ENCODE data around the gene MAMLD1. TPM values are rescaled to one million over a fixed set of nuclear protein-coding genes. Genes with fewer than 3 reads are reported as not detected.

The MAMLD1 gene
- total RNA-seq, 1 donor from 2014 or later = 2.8 TPM

DNA sequence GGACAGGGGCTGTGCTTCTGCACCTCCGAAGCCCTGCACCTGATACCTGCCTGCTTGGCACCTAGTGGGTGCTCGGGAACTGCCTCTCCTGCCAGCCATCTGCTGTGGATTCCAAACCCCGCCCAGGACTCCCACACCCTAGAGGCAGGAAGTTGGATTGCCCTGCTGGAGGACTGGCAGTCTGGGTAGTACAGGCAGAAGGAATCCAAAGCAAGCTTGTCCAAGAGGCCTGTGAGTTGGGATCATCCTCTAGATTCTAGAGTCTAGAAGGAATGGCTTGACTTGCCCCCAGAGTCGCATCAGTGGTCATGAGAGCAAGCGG is 140.7 kb downstream of the MAMLD1 start:
- TF ChIP-seq, protein P1, sequence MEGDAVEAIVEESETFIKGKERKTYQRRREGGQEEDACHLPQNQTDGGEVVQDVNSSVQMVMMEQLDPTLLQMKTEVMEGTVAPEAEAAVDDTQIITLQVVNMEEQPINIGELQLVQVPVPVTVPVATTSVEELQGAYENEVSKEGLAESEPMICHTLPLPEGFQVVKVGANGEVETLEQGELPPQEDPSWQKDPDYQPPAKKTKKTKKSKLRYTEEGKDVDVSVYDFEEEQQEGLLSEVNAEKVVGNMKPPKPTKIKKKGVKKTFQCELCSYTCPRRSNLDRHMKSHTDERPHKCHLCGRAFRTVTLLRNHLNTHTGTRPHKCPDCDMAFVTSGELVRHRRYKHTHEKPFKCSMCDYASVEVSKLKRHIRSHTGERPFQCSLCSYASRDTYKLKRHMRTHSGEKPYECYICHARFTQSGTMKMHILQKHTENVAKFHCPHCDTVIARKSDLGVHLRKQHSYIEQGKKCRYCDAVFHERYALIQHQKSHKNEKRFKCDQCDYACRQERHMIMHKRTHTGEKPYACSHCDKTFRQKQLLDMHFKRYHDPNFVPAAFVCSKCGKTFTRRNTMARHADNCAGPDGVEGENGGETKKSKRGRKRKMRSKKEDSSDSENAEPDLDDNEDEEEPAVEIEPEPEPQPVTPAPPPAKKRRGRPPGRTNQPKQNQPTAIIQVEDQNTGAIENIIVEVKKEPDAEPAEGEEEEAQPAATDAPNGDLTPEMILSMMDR (IDR thresholded peaks at IDR 0.05; ENCODE audit: unreplicated experiment) = no peak
- Mint-ChIP-seq H3K27me3 (ENCODE audit: unreplicated experiment) (peaks cover 5% of the 10 kb centered on the region), H3K27ac (ENCODE audit: unreplicated experiment) (peak overlapping the region; percentile 61), H3K36me3 (ENCODE audit: low read depth, unreplicated experiment) (no peaks in the 10 kb centered on the region), H3K4me3 (ENCODE audit: unreplicated experiment) (no peak overlapping the region), H3K4me1 (ENCODE audit: unreplicated experiment) (peaks cover 30% of the 10 kb centered on the region), H3K9me3 (ENCODE audit: unreplicated experiment) (no peaks in the 10 kb centered on the region)
- no peak for DNase-seq (ENCODE audit: low spot score)

DNA sequence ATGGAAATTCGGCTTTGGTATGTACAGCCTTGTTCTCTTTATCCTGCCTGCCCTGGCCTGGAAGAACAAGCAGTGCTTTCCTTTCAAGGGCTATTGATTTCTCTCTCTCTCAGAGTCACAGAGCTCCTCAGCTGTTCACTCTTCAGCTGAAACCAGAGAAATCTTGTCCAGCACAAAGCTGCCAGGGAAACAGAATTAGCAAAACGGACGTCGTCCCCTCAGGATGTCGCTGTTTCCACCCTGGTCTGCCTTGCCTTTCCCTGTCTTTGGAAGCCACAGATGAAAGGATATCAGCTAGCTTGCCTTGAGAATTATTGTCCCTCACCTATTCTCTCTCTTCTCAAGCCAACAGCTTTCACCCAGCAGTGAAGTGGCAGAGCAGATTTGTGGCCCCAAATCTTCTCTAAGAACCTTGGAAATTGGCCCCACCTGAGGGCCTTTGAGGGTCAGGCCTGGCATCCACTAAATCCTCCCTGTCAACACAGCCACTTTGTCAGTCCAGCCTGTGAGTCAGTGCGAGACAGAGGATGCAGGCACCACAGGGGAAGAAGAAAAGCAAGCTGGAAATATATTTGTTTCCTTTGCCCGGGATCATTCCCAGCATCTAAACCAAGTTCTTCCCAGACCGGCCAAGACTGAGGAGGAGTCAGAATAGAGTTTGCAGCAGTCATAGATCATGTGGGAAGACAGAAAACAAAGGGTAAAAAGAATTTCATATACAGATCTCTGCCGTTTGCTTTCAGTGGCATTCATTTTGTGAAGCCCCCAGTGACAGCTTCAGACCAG is 141.5 kb downstream of the MAMLD1 start:
- H3K36me3 Mint-ChIP-seq (ENCODE audit: low read depth, unreplicated experiment) = no peaks in the 10 kb centered on the region
- peak overlapping the region; percentile 97 for H3K27ac Mint-ChIP-seq (ENCODE audit: unreplicated experiment)
- no peak for DNase-seq (ENCODE audit: low spot score)
- no peak overlapping the region for H3K4me3 Mint-ChIP-seq (ENCODE audit: unreplicated experiment)
- peaks cover 5% of the 10 kb centered on the region for H3K27me3 Mint-ChIP-seq (ENCODE audit: unreplicated experiment)
- peaks cover 31% of the 10 kb centered on the region for H3K4me1 Mint-ChIP-seq (ENCODE audit: unreplicated experiment)
- TF ChIP-seq, protein P1 (IDR thresholded peaks at IDR 0.05; ENCODE audit: unreplicated experiment) = no peak
- H3K9me3 Mint-ChIP-seq (ENCODE audit: unreplicated experiment) = no peaks in the 10 kb centered on the region

DNA sequence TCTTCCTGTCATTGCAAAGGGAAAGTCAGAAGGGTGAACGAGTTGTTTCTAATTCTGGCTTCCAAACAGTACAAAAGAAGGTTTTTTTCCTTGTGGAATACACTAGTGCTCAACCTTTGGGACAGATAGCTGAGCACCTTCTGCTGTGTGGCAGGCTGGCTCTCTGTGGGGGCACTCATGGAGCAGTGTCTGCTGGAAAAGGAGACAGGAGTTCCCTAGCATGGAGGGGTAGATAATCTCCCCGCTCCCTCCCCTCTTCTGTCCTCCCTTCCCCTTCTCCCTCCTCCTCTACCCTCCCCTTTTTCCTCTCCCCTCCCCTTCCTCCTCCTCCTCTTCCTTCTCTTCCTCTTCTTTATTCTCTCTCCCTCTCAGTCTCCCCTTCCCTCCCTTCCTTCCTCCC is 142.9 kb downstream of the MAMLD1 start:
- Mint-ChIP-seq H3K4me3 (ENCODE audit: unreplicated experiment) (no peak overlapping the region), H3K27ac (ENCODE audit: unreplicated experiment) (peak overlapping the region; percentile 97), H3K27me3 (ENCODE audit: unreplicated experiment) (peaks cover 5% of the 10 kb centered on the region), H3K4me1 (ENCODE audit: unreplicated experiment) (peaks cover 31% of the 10 kb centered on the region), H3K36me3 (ENCODE audit: low read depth, unreplicated experiment) (no peaks in the 10 kb centered on the region), H3K9me3 (ENCODE audit: unreplicated experiment) (no peaks in the 10 kb centered on the region)
- no peak for DNase-seq (ENCODE audit: low spot score)
- TF ChIP-seq, protein P1 (IDR thresholded peaks at IDR 0.05; ENCODE audit: unreplicated experiment) = no peak

DNA sequence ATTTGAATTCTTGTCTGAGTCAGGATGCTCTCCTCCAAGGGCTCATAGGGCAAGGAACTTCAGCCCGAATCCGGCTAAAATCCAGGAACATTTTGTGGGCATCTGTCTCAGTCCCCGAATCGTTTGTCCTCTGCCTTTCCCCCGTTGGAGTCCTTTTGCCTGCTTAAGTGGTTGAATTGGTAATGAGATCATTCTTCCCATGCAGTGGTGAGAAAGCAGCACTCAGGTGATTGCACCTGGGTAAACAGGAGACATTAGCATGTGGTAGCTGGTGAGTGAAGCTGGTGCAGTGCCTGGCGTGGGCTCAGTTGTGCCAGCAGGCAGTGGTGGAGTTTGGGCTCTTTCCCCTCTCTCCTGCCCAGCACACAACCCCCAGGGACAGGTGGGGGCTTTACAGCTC is 143.4 kb downstream of the MAMLD1 start:
- no peak for DNase-seq (ENCODE audit: low spot score)
- H3K4me1 Mint-ChIP-seq (ENCODE audit: unreplicated experiment) = peaks cover 31% of the 10 kb centered on the region
- H3K27ac Mint-ChIP-seq (ENCODE audit: unreplicated experiment) = peak overlapping the region; percentile 97
- H3K4me3 Mint-ChIP-seq (ENCODE audit: unreplicated experiment) = no peak overlapping the region
- H3K9me3 Mint-ChIP-seq (ENCODE audit: unreplicated experiment) = no peaks in the 10 kb centered on the region
- no peaks in the 10 kb centered on the region for H3K36me3 Mint-ChIP-seq (ENCODE audit: low read depth, unreplicated experiment)
- H3K27me3 Mint-ChIP-seq (ENCODE audit: unreplicated experiment) = peaks cover 5% of the 10 kb centered on the region
- TF ChIP-seq, protein P1 (IDR thresholded peaks at IDR 0.05; ENCODE audit: unreplicated experiment) = no peak

DNA sequence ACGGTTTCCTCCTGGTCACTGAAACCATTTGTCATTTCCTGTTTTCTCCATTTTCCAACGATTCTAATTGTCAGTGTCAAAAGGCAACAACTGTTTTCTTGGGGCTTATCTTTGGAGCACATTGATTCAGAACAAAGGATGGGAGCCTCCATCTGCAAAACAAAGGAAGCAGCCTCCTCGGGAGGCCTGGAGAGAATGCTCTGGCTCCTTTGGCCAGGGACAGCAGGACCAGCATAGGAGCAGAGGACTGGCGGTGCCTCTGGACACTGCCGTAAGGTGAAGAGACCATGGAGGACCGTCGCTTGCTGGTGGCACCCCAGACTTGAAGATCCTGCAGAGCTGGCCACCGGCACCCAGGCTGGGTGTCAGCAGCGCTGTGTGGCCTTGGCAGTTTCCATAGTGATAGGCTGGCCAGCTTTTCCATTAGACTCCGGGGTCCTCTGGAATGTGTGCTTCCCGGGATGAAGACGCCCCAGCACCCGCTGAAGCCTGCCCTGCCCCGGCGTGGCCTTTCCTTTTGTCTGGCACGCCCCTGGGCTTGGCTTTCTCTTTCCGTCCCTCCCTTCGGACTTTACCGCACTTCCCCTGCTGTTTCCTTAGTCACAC is 144.2 kb downstream of the MAMLD1 start:
- Mint-ChIP-seq H3K36me3 (ENCODE audit: low read depth, unreplicated experiment) (no peaks in the 10 kb centered on the region), H3K4me3 (ENCODE audit: unreplicated experiment) (peak overlapping the region; percentile 11), H3K4me1 (ENCODE audit: unreplicated experiment) (peaks cover 31% of the 10 kb centered on the region), H3K27ac (ENCODE audit: unreplicated experiment) (peak overlapping the region; percentile 97), H3K27me3 (ENCODE audit: unreplicated experiment) (peaks cover 5% of the 10 kb centered on the region), H3K9me3 (ENCODE audit: unreplicated experiment) (no peaks in the 10 kb centered on the region)
- peak; percentile 54 for DNase-seq (ENCODE audit: low spot score)
- TF ChIP-seq, protein P1 (IDR thresholded peaks at IDR 0.05; ENCODE audit: unreplicated experiment) = no peak

Data from endothelial cell (in vitro differentiated cells).